H9 (cell line): ENCODE measurements around the gene CEP83. TPM values are rescaled to one million over a fixed set of nuclear protein-coding genes. Genes with fewer than 3 reads are reported as not detected.

Experiments
- DNase-seq: peaks from one replicate; pipeline ENCODE4 v3.0.0-alpha.2; 2017
- H2AFZ ChIP-seq: one replicate; pipeline ENCODE4 v1.6.1; 2013; ENCODE audit warnings: mild to moderate bottlenecking, low read length, control low read depth, moderate library complexity
- H2AK5ac ChIP-seq: 2 replicates; pipeline ENCODE4 v1.6.1; 2013; ENCODE audit warnings: low read length, control low read depth, mixed read lengths; ENCODE audit not compliant: insufficient read length
- H2BK120ac ChIP-seq: one replicate; pipeline ENCODE4 v1.6.1; 2013; ENCODE audit warnings: low read depth, mild to moderate bottlenecking, low read length, control low read depth, inconsistent platforms; ENCODE audit not compliant: poor library complexity, severe bottlenecking
- H2BK12ac ChIP-seq: 2 replicates; pipeline ENCODE4 v1.6.1; 2013; ENCODE audit warnings: low read length, control low read depth, mixed read lengths, low read depth; ENCODE audit not compliant: insufficient read length
- H2BK15ac ChIP-seq: 2 replicates; pipeline ENCODE4 v1.6.1; 2013; ENCODE audit warnings: low read depth, low read length, control low read depth
- H2BK20ac ChIP-seq: one replicate; pipeline ENCODE4 v1.6.1; 2013; ENCODE audit warnings: low read depth, mild to moderate bottlenecking, low read length, control low read depth, inconsistent platforms; ENCODE audit not compliant: poor library complexity, severe bottlenecking
- H2BK5ac ChIP-seq: 2 replicates; pipeline ENCODE4 v1.6.1; 2013; ENCODE audit warnings: low read length, control low read depth, mixed read lengths; ENCODE audit not compliant: insufficient read length
- H3K14ac ChIP-seq: 2 replicates; pipeline ENCODE4 v1.6.1; 2013; ENCODE audit warnings: low read length, control low read depth; ENCODE audit not compliant: insufficient read depth
- H3K18ac ChIP-seq: 2 replicates; pipeline ENCODE4 v1.6.1; 2013; ENCODE audit warnings: low read depth, mild to moderate bottlenecking, mixed read lengths, low read length, control low read depth; ENCODE audit not compliant: insufficient read length
- H3K23ac ChIP-seq: 2 replicates; pipeline ENCODE4 v1.6.1; 2013; ENCODE audit warnings: low read length, control low read depth, mixed read lengths, low read depth; ENCODE audit not compliant: insufficient read length
- H3K23me2 ChIP-seq: 2 replicates; pipeline ENCODE4 v1.6.1; 2013; ENCODE audit warnings: low read depth, mild to moderate bottlenecking, mixed read lengths, low read length, control low read depth; ENCODE audit not compliant: insufficient read length, poor library complexity, severe bottlenecking
- H3K27ac ChIP-seq: 2 replicates; pipeline ENCODE4 v1.5.1; 2013; ENCODE audit warnings: low read length, control low read depth, mixed read lengths, low read depth; ENCODE audit not compliant: insufficient read length
- H3K27me3 ChIP-seq: 2 replicates; pipeline ENCODE4 v1.6.1; 2013; ENCODE audit warnings: low read length, control low read depth, inconsistent platforms; ENCODE audit not compliant: insufficient read depth
- H3K4ac ChIP-seq: 2 replicates; pipeline ENCODE4 v1.6.1; 2013; ENCODE audit warnings: low read depth, mild to moderate bottlenecking, control low read depth, inconsistent platforms, low read length, moderate library complexity
- H3K4me1 ChIP-seq: 2 replicates; pipeline ENCODE4 v1.6.1; 2013; ENCODE audit warnings: low read length, control low read depth, inconsistent platforms; ENCODE audit not compliant: insufficient read depth
- H3K4me2 ChIP-seq: 2 replicates; pipeline ENCODE4 v1.6.1; 2013; ENCODE audit warnings: low read length, control low read depth, mixed read lengths; ENCODE audit not compliant: insufficient read length, insufficient read depth
- H3K56ac ChIP-seq: 2 replicates; pipeline ENCODE4 v1.6.1; 2013; ENCODE audit warnings: low read depth, mild to moderate bottlenecking, mixed read lengths, low read length, control low read depth; ENCODE audit not compliant: insufficient read length
- H3K79me1 ChIP-seq: 2 replicates; pipeline ENCODE4 v1.6.1; 2013; ENCODE audit warnings: low read depth, mild to moderate bottlenecking, moderate library complexity, low read length, control low read depth, inconsistent platforms; ENCODE audit not compliant: insufficient read depth, poor library complexity, severe bottlenecking
- H3K79me2 ChIP-seq: 2 replicates; pipeline ENCODE4 v1.6.1; 2013; ENCODE audit warnings: low read length, control low read depth, inconsistent platforms; ENCODE audit not compliant: insufficient read depth
- H3K9ac ChIP-seq: 2 replicates; pipeline ENCODE4 v1.6.1; 2013; ENCODE audit warnings: low read length, control low read depth, mixed read lengths; ENCODE audit not compliant: insufficient read length; ENCODE audit errors: extremely low read depth
- H3K9me3 ChIP-seq: one replicate; pipeline ENCODE4 v1.6.1; 2013; ENCODE audit warnings: low read depth, low read length, inconsistent platforms; ENCODE audit not compliant: control insufficient read depth
- H3T11ph ChIP-seq: one replicate; pipeline ENCODE4 v1.6.1; 2013; ENCODE audit warnings: mild to moderate bottlenecking, low read length, control low read depth, inconsistent platforms
- H4K20me1 ChIP-seq: one replicate; pipeline ENCODE4 v1.6.1; 2013; ENCODE audit not compliant: control insufficient read depth, insufficient read length, insufficient read depth
- H4K5ac ChIP-seq: 2 replicates; pipeline ENCODE4 v1.6.1; 2013; ENCODE audit warnings: low read depth, mild to moderate bottlenecking, mixed read lengths, low read length, control low read depth; ENCODE audit not compliant: insufficient read length
- H4K8ac ChIP-seq: replicated peaks from 2 replicates; pipeline ENCODE4 v1.6.1; 2013; ENCODE audit warnings: low read length, control low read depth, mixed read lengths, low read depth; ENCODE audit not compliant: insufficient read length
- H4K91ac ChIP-seq: 2 replicates; pipeline ENCODE4 v1.6.1; 2013; ENCODE audit warnings: low read depth, mild to moderate bottlenecking, moderate library complexity, mixed read lengths, low read length, control low read depth; ENCODE audit not compliant: insufficient read length
- H3K27ac Mint-ChIP-seq, 3 experiments: 2 replicates in 2 of 3; 3 replicates in 1 of 3; pipeline ENCODE4 v1.8.0; 2020 to 2021; ENCODE audit warnings: mixed read lengths in 3 of 3, mild to moderate bottlenecking in 1 of 3, moderate library complexity in 1 of 3
- H3K27me3 Mint-ChIP-seq: 2 replicates; pipeline ENCODE4 v1.8.0; 2021; ENCODE audit warnings: low read depth, mild to moderate bottlenecking, moderate library complexity, mixed read lengths
- H3K36me3 Mint-ChIP-seq, 3 experiments: 2 replicates in 2 of 3; 3 replicates in 1 of 3; pipeline ENCODE4 v1.8.0; 2020 to 2021; ENCODE audit warnings: low read depth in 3 of 3, mixed read lengths in 3 of 3; ENCODE audit not compliant: insufficient read depth in 1 of 3
- H3K4me1 Mint-ChIP-seq, 2 experiments: 2 replicates each; pipeline ENCODE4 v1.8.0; 2020; ENCODE audit warnings: mixed read lengths in 2 of 2
- H3K4me3 Mint-ChIP-seq, 2 experiments: 2 replicates in 1 of 2; 3 replicates in 1 of 2; pipeline ENCODE4 v1.8.0; 2020 to 2021; ENCODE audit warnings: mild to moderate bottlenecking in 2 of 2, mixed read lengths in 2 of 2, moderate library complexity in 1 of 2
- H3K9me3 Mint-ChIP-seq, 2 experiments: 2 replicates in 1 of 2; 3 replicates in 1 of 2; pipeline ENCODE4 v1.8.0; 2020; ENCODE audit warnings: mild to moderate bottlenecking in 2 of 2, mixed read lengths in 2 of 2, moderate library complexity in 1 of 2
- CTCF ChIP-seq: fragments of 200-600 bp; sonication (generic); conservative IDR thresholded peaks from 3 replicates; pipeline ENCODE4 v1.8.0; 2021; ENCODE audit warnings: antibody characterized with exemption, mild to moderate bottlenecking
- WGBS: extraction: QIAGEN DNeasy Blood & Tissue Kit; methylation state at CpG from one replicate; pipeline ENCODE4 v1.1.7; 2013; ENCODE audit warnings: missing lambda C conversion rate, low lambda C conversion rate, mixed read lengths; ENCODE audit not compliant: insufficient read length; ENCODE audit errors: extremely low coverage; 5-methylcytosine and 5-hydroxymethylcytosine counted together
- total RNA-seq: library from RNA; stranded (reverse); gene quantifications from 2 replicates; pipeline ENCODE4 v1.2.1, GENCODE V29; 2021

CEP83 gene
- total RNA-seq, 1 experiment from 2014 or later, result 26.5 TPM

GRCh38 chr12:94261786-94262185, 197.9 kb downstream of the CEP83 start:
- Mint-ChIP-seq H3K9me3 (peaks cover 0 to 2% of the 10 kb centered on the region in 2 experiments; a peak in 2 of 5 replicates), H3K4me3 (peak overlapping the region in 1 of 2 experiments; percentile 44; a peak in 2 of 5 replicates), H3K4me1 (peaks cover 54 to 63% of the 10 kb centered on the region in 2 experiments), H3K27ac (peak overlapping the region in 2 of 3 experiments; percentile 39 to 99; a peak in 4 of 7 replicates), H3K36me3 (peaks cover 0 to 9% (median 4%) of the 10 kb centered on the region in 3 experiments; a peak in 4 of 7 replicates), H3K27me3 (peaks cover 14% of the 10 kb centered on the region)
- no peak overlapping the region for H3K4ac ChIP-seq
- H3T11ph ChIP-seq, result no peak overlapping the region
- H3K56ac ChIP-seq, result no peak overlapping the region
- H3K14ac ChIP-seq, result no peak overlapping the region
- H3K79me2 ChIP-seq, result no peaks in the 10 kb centered on the region
- TF ChIP-seq CTCF, result no peak
- H2BK12ac ChIP-seq, result no peak overlapping the region
- no peak overlapping the region for H4K5ac ChIP-seq
- H2AFZ ChIP-seq, result no peak overlapping the region
- H3K79me1 ChIP-seq, result no peaks in the 10 kb centered on the region
- no peak overlapping the region for H3K23ac ChIP-seq
- no peak overlapping the region for H3K4me2 ChIP-seq
- no peak overlapping the region for H3K9ac ChIP-seq
- no peaks in the 10 kb centered on the region for H4K20me1 ChIP-seq
- H2BK20ac ChIP-seq, result no peak overlapping the region
- H2AK5ac ChIP-seq, result no peak overlapping the region
- no peak overlapping the region for H4K8ac ChIP-seq
- H2BK5ac ChIP-seq, result no peak overlapping the region
- H2BK15ac ChIP-seq, result no peak overlapping the region
- H3K18ac ChIP-seq, result no peak overlapping the region
- no peaks in the 10 kb centered on the region for H3K23me2 ChIP-seq
- no peak overlapping the region for H4K91ac ChIP-seq
- no peak overlapping the region for H3K27ac ChIP-seq
- no peak overlapping the region for H2BK120ac ChIP-seq
- H3K4me1 ChIP-seq, result peaks cover 18% of the 10 kb centered on the region; the same call in 1 of the 2 replicates
- no peaks in the 10 kb centered on the region for H3K27me3 ChIP-seq
- WGBS, result no CpG with 5 or more reads among the region's 3 CpGs
- H3K9me3 ChIP-seq, result no peaks in the 10 kb centered on the region
- no peak for DNase-seq
